ENCODE measurements around the gene KRTAP5-9.

The KRTAP5-9 gene, protein sequence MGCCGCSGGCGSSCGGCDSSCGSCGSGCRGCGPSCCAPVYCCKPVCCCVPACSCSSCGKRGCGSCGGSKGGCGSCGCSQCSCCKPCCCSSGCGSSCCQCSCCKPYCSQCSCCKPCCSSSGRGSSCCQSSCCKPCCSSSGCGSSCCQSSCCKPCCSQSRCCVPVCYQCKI

GRCh38 chr11:71548120-71548519, at the start of gene KRTAP5-9:
TSS of gene KRTAP5-9 (plus strand) at chr11:71548420. CDS start at chr11:71548658, 238 bp downstream.
- H3K79me2 ChIP-seq (ENCODE audit: insufficient read depth, low read depth) = no peaks in the 10 kb centered on the region
- H4K20me1 ChIP-seq (ENCODE audit: insufficient read depth) = no peaks in the 10 kb centered on the region
- H3K36me3 ChIP-seq (ENCODE audit: insufficient read depth) = no peaks in the 10 kb centered on the region
- no peaks in the 10 kb centered on the region for H3K27me3 ChIP-seq (ENCODE audit: insufficient read depth, low read depth)
- H3K9ac ChIP-seq = no peak within 1 kb of the TSS
- no peaks in the 10 kb centered on the region for H3K4me1 ChIP-seq (ENCODE audit: low read depth, poor library complexity, severe bottlenecking)
- no peak within 1 kb of the TSS for H3K4me2 ChIP-seq
- H3K27ac ChIP-seq = no peak within 1 kb of the TSS
- no peak within 1 kb of the TSS for H2AFZ ChIP-seq (ENCODE audit: low read depth)
- TF ChIP-seq, protein P1, sequence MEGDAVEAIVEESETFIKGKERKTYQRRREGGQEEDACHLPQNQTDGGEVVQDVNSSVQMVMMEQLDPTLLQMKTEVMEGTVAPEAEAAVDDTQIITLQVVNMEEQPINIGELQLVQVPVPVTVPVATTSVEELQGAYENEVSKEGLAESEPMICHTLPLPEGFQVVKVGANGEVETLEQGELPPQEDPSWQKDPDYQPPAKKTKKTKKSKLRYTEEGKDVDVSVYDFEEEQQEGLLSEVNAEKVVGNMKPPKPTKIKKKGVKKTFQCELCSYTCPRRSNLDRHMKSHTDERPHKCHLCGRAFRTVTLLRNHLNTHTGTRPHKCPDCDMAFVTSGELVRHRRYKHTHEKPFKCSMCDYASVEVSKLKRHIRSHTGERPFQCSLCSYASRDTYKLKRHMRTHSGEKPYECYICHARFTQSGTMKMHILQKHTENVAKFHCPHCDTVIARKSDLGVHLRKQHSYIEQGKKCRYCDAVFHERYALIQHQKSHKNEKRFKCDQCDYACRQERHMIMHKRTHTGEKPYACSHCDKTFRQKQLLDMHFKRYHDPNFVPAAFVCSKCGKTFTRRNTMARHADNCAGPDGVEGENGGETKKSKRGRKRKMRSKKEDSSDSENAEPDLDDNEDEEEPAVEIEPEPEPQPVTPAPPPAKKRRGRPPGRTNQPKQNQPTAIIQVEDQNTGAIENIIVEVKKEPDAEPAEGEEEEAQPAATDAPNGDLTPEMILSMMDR (conservative IDR thresholded peaks at IDR 0.05; ENCODE audit: low read depth, low read length) = no peak
- no peak within 1 kb of the TSS for H3K4me3 ChIP-seq (IDR thresholded peaks at IDR 0.05; ENCODE audit: insufficient read depth, low read depth, low read length)

DNA sequence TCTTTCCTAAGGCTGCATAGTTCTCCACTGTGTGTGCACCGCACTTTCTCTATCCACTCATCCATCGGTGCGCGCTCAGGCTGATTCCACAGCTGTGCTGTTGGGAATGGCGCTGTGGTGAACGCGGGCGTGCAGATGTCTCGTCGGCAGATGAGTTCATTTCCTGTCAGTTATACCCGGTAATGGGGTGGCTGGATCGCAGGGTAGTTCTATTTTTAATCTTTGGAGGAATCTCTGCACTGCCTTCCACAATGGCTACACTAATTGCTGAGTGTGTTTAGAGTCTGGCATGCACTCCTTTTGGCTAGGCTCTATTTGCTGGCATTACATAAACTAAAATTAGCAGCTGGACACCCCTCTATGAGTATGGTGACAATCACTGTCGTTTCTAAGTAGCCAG, 49.1 kb upstream of the KRTAP5-9 start:
- Histone ChIP-seq H4K20me1 (ENCODE audit: insufficient read depth) (no peaks in the 10 kb centered on the region), H3K36me3 (ENCODE audit: insufficient read depth) (no peaks in the 10 kb centered on the region)
- TF ChIP-seq, protein P1 (conservative IDR thresholded peaks at IDR 0.05; ENCODE audit: low read depth, low read length) = no peak

GRCh38 chr11:71499546-71499945, 48.7 kb upstream of the KRTAP5-9 start:
- Histone ChIP-seq H3K27me3 (ENCODE audit: insufficient read depth, low read depth) (no peaks in the 10 kb centered on the region), H3K4me2 (no peak overlapping the region), H4K20me1 (ENCODE audit: insufficient read depth) (no peaks in the 10 kb centered on the region), H3K4me3 (IDR thresholded peaks at IDR 0.05; ENCODE audit: insufficient read depth, low read depth, low read length) (no peak overlapping the region), H3K79me2 (ENCODE audit: insufficient read depth, low read depth) (no peaks in the 10 kb centered on the region), H2AFZ (ENCODE audit: low read depth) (no peak overlapping the region), H3K36me3 (ENCODE audit: insufficient read depth) (no peaks in the 10 kb centered on the region), H3K4me1 (ENCODE audit: low read depth, poor library complexity, severe bottlenecking) (no peaks in the 10 kb centered on the region), H3K27ac (no peak overlapping the region), H3K9ac (no peak overlapping the region)
- TF ChIP-seq, protein P1 (conservative IDR thresholded peaks at IDR 0.05; ENCODE audit: low read depth, low read length) = no peak

More for the DNA sequence above, 49.1 kb upstream of the KRTAP5-9 start:
- Histone ChIP-seq H3K4me1 (ENCODE audit: low read depth, poor library complexity, severe bottlenecking) (no peaks in the 10 kb centered on the region), H3K9ac (no peak overlapping the region), H3K27me3 (ENCODE audit: insufficient read depth, low read depth) (no peaks in the 10 kb centered on the region), H3K27ac (no peak overlapping the region), H3K79me2 (ENCODE audit: insufficient read depth, low read depth) (no peaks in the 10 kb centered on the region), H2AFZ (ENCODE audit: low read depth) (no peak overlapping the region), H3K4me2 (no peak overlapping the region), H3K4me3 (IDR thresholded peaks at IDR 0.05; ENCODE audit: insufficient read depth, low read depth, low read length) (no peak overlapping the region)

GRCh38 chr11:71500601-71501021, 47.6 kb upstream of the KRTAP5-9 start:
- TF ChIP-seq, protein P1 (conservative IDR thresholded peaks at IDR 0.05; ENCODE audit: low read depth, low read length) = no peak
- Histone ChIP-seq H3K4me1 (ENCODE audit: low read depth, poor library complexity, severe bottlenecking) (no peaks in the 10 kb centered on the region), H4K20me1 (ENCODE audit: insufficient read depth) (no peaks in the 10 kb centered on the region), H3K27ac (no peak overlapping the region), H2AFZ (ENCODE audit: low read depth) (no peak overlapping the region), H3K4me2 (no peak overlapping the region), H3K79me2 (ENCODE audit: insufficient read depth, low read depth) (no peaks in the 10 kb centered on the region), H3K36me3 (ENCODE audit: insufficient read depth) (no peaks in the 10 kb centered on the region), H3K27me3 (ENCODE audit: insufficient read depth, low read depth) (no peaks in the 10 kb centered on the region), H3K9ac (no peak overlapping the region), H3K4me3 (IDR thresholded peaks at IDR 0.05; ENCODE audit: insufficient read depth, low read depth, low read length) (no peak overlapping the region)
